NCI-H82 (cell line): ENCODE measurements around the gene SPATA25.
"Not testable (repeated sequence)": the region's sequence is repeated elsewhere in the genome, so short reads cannot be mapped to it uniquely, and the experiment has no call there.

ENCODE experiments used
- DNase-seq: peaks from one replicate; lab custom pipeline; 2025; lab: John Stamatoyannopoulos, UW

Gene SPATA25

GRCh38 chr20:45892828-45893500 lies 5.5 kb upstream of the SPATA25 start:
- no peak for DNase-seq

GRCh38 chr20:45892049-45892825 lies 4.8 kb upstream of the SPATA25 start:
- DNase-seq, result peak; percentile 47

GRCh38 chr20:45890985-45891983 lies 3.9 kb upstream of the SPATA25 start, which contains the start of the genes CTSA and NEURL2:
CTSA (plus strand) TSS chr20:45891335; CDS start chr20:45891569, 234 bp downstream.
NEURL2 (minus strand) TSS chr20:45891208; CDS start chr20:45890991, 217 bp downstream.
- DNase-seq, result peak; percentile 95

GRCh38 chr20:45890077-45890984 lies 2.9 kb upstream of the SPATA25 start:
- DNase-seq, result peak; percentile 94

GRCh38 chr20:45888681-45889080 lies 1.3 kb upstream of the SPATA25 start:
- DNase-seq, result no peak

GRCh38 chr20:45886590-45887345 lies 654 bp downstream of the SPATA25 start:
- no peak for DNase-seq

- no peak for DNase-seq
These were observed 4.3 kb downstream of the SPATA25 start for GRCh38 chr20:45883100-45883469.

GRCh38 chr20:45882469-45883099 lies 4.8 kb downstream of the SPATA25 start:
- no peak for DNase-seq

- DNase-seq, result peak; percentile 100
These were observed 6.2 kb downstream of the SPATA25 start, which contains the start of gene ZSWIM1 for GRCh38 chr20:45880988-45881788. ZSWIM1 (plus strand) TSS chr20:45881227; CDS start chr20:45882593, 1,366 bp downstream.

GRCh38 chr20:45878076-45878761 lies 9.2 kb downstream of the SPATA25 start:
- peak; percentile 86 for DNase-seq

GRCh38 chr20:45874576-45874975 lies 12.8 kb downstream of the SPATA25 start:
- DNase-seq, result no peak

- not testable (repeated sequence) for DNase-seq
These were observed 13.3 kb downstream of the SPATA25 start for GRCh38 chr20:45874104-45874481.

- DNase-seq, result no peak
These were observed 13.9 kb downstream of the SPATA25 start for GRCh38 chr20:45873409-45874103.

GRCh38 chr20:45872626-45873025 lies 14.8 kb downstream of the SPATA25 start:
- DNase-seq, result no peak

GRCh38 chr20:45867819-45868176 lies 19.6 kb downstream of the SPATA25 start:
- no peak for DNase-seq

- no peak for DNase-seq
These were observed 20.1 kb downstream of the SPATA25 start for GRCh38 chr20:45867136-45867818.

GRCh38 chr20:45866454-45866853 lies 21.0 kb downstream of the SPATA25 start:
- no peak for DNase-seq
